ENCODE data around the gene RPS15. TPM values are rescaled to one million over a fixed set of nuclear protein-coding genes. Genes with fewer than 3 reads are reported as not detected.
A peak's percentile ranks its signal among the peaks of the same experiment; 100 is the strongest.

RPS15 gene
- total RNA-seq, 1 donor from 2014 or later: 1,014 TPM

GRCh38 chr19:1433119-1434039 lies 4.8 kb upstream of the RPS15 start:
- Mint-ChIP-seq H3K4me3 (no peak overlapping the region), H3K27ac (no peak overlapping the region), H3K9me3 (no peaks in the 10 kb centered on the region), H3K4me1 (no peaks in the 10 kb centered on the region), H3K36me3 (peaks cover 7% of the 10 kb centered on the region), H3K27me3 (ENCODE audit: low read depth) (no peaks in the 10 kb centered on the region)
- no peak for DNase-seq (ENCODE audit: low spot score in 2 of 2, unreplicated experiment in 2 of 2)
- TF ChIP-seq, protein P1, sequence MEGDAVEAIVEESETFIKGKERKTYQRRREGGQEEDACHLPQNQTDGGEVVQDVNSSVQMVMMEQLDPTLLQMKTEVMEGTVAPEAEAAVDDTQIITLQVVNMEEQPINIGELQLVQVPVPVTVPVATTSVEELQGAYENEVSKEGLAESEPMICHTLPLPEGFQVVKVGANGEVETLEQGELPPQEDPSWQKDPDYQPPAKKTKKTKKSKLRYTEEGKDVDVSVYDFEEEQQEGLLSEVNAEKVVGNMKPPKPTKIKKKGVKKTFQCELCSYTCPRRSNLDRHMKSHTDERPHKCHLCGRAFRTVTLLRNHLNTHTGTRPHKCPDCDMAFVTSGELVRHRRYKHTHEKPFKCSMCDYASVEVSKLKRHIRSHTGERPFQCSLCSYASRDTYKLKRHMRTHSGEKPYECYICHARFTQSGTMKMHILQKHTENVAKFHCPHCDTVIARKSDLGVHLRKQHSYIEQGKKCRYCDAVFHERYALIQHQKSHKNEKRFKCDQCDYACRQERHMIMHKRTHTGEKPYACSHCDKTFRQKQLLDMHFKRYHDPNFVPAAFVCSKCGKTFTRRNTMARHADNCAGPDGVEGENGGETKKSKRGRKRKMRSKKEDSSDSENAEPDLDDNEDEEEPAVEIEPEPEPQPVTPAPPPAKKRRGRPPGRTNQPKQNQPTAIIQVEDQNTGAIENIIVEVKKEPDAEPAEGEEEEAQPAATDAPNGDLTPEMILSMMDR (IDR thresholded peaks at IDR 0.05; ENCODE audit: unreplicated experiment): no peak

GRCh38 chr19:1434040-1434366 lies 4.2 kb upstream of the RPS15 start:
- no peak overlapping the region for H3K4me3 Mint-ChIP-seq
- no peak overlapping the region for H3K27ac Mint-ChIP-seq
- no peaks in the 10 kb centered on the region for H3K27me3 Mint-ChIP-seq (ENCODE audit: low read depth)
- no peaks in the 10 kb centered on the region for H3K4me1 Mint-ChIP-seq
- TF ChIP-seq, protein P1 (IDR thresholded peaks at IDR 0.05; ENCODE audit: unreplicated experiment): no peak
- DNase-seq (ENCODE audit: low spot score in 2 of 2, unreplicated experiment in 2 of 2): no peak
- no peaks in the 10 kb centered on the region for H3K9me3 Mint-ChIP-seq
- peaks cover 7% of the 10 kb centered on the region for H3K36me3 Mint-ChIP-seq

GRCh38 chr19:1434577-1435060 lies 3.6 kb upstream of the RPS15 start:
- H3K4me1 Mint-ChIP-seq: peaks cover 3% of the 10 kb centered on the region
- no peaks in the 10 kb centered on the region for H3K9me3 Mint-ChIP-seq
- TF ChIP-seq, protein P1 (IDR thresholded peaks at IDR 0.05; ENCODE audit: unreplicated experiment): no peak
- no peak overlapping the region for H3K4me3 Mint-ChIP-seq
- no peaks in the 10 kb centered on the region for H3K27me3 Mint-ChIP-seq (ENCODE audit: low read depth)
- no peak for DNase-seq (ENCODE audit: low spot score in 2 of 2, unreplicated experiment in 2 of 2)
- no peak overlapping the region for H3K27ac Mint-ChIP-seq
- peaks cover 7% of the 10 kb centered on the region for H3K36me3 Mint-ChIP-seq

DNA sequence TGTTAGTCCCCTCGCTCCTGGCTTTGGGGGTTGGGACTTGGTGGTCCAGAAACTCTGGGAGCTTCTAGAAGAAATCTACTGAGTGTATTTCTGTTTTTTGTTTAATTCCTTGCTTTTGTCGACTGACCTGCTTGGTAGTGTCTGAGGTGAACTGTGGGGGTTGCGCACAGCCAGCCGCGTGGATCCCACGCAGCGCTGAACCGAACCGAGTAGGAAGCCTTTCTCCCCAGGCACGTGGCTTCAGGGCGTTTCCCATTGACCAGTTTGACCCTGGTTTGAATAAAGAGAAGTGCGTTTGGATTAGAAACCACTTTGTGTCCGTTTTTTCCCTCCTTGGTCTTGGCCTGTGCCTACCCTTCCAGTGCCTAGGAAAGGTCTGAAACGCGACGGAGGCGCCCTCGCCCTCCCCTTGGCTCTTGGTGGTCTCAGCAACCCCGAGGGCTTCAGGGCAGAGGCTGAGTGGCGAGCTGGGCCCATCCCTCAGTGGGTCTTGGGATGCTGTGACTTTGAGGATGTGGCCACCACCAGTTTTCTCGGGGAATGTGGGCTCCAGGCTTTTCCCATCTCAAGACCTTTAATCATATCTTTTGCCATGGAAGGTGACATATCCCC lies 2.7 kb upstream of the RPS15 start:
- no peaks in the 10 kb centered on the region for H3K9me3 Mint-ChIP-seq
- DNase-seq (ENCODE audit: low spot score in 2 of 2, unreplicated experiment in 2 of 2): no peak
- H3K36me3 Mint-ChIP-seq: peaks cover 9% of the 10 kb centered on the region
- H3K27me3 Mint-ChIP-seq (ENCODE audit: low read depth): no peaks in the 10 kb centered on the region
- peaks cover 8% of the 10 kb centered on the region for H3K4me1 Mint-ChIP-seq
- peak overlapping the region; percentile 69 for H3K27ac Mint-ChIP-seq
- H3K4me3 Mint-ChIP-seq: no peak overlapping the region
- TF ChIP-seq, protein P1 (IDR thresholded peaks at IDR 0.05; ENCODE audit: unreplicated experiment): no peak

DNA sequence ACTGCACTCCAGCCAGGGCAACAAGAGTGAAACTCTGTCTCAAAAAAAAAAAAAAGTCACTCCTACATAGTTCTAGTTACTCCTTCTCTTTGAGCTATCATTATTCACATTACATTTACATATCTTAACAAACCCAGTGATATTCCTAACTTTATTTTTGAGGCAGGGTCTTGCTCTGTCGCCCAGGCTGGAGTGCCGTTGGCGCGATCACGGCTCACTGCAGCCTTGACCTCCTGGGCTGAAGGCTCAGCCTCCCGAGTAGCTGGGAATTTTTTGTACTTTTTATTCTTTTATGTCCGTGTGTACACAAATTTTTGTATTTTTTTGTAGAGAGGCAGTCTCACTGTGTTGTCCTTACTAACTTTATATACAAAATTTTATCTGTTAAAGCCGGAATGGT lies 587 bp upstream of the RPS15 start:
- peak overlapping the region; percentile 100 for H3K27ac Mint-ChIP-seq
- TF ChIP-seq, protein P1 (IDR thresholded peaks at IDR 0.05; ENCODE audit: unreplicated experiment): no peak
- no peaks in the 10 kb centered on the region for H3K27me3 Mint-ChIP-seq (ENCODE audit: low read depth)
- peaks cover 23% of the 10 kb centered on the region for H3K36me3 Mint-ChIP-seq
- DNase-seq (ENCODE audit: low spot score in 2 of 2, unreplicated experiment in 2 of 2): no peak
- H3K4me3 Mint-ChIP-seq: peak overlapping the region; percentile 100
- peaks cover 12% of the 10 kb centered on the region for H3K4me1 Mint-ChIP-seq
- H3K9me3 Mint-ChIP-seq: no peaks in the 10 kb centered on the region

Data from mesothelial cell of epicardium (in vitro differentiated cells).